RKO (cell line): ENCODE measurements around the gene MAN1A2.
"Not testable (repeated sequence)": the region's sequence is repeated elsewhere in the genome, so short reads cannot be mapped to it uniquely, and the experiment has no call there.

ENCODE experiments used
- DNase-seq: peaks from one replicate; pipeline ENCODE4 v3.0.0-alpha.2; 2016; ENCODE audit warnings: low spot score

MAN1A2 gene

DNA sequence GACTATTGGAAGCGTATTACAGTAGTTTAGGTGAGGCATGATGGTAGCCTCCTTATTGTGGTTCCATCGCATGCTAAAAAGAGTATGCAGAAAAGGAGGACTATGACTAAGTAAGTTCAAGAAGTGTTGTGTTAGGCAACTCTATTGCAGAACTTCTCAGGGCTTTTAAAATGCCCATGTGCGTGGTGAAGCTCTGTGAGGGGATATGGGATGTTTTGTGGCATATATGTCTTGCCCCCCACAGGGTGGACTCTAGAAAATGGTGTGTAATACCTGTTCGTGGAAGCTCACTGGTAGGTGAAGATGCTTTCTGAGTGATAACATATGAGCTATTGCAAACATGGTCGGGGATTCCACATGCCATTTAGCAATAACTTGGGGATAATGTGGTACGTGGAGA lies 31.7 kb downstream of the MAN1A2 start:
- DNase-seq, result no peak

- DNase-seq, result no peak
Measured at GRCh38 chr1:117401761-117402160, 34.5 kb downstream of the MAN1A2 start.

DNA sequence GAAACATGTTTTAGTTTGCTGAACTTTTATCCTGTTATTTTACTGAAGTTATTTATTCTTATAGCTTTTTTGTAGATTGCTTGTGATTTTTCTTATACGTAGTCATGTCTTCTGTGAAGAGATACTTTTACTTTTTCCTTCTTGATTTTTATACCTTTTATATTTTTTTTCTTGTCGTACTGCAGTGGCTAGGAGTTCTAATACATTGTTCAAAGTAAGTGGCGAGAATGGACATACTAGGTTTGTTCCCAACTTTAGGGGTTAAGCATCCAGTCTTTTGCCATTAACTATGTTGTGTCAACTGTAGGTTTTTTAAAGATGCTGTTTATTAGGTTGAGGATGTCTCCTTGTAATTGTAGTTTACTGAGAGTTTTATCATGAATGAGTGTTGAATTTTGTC lies 36.3 kb downstream of the MAN1A2 start:
- no peak for DNase-seq

GRCh38 chr1:117405042-117405441 lies 37.8 kb downstream of the MAN1A2 start:
- DNase-seq, result no peak

- DNase-seq, result no peak
Measured at GRCh38 chr1:117412472-117412871, 45.2 kb downstream of the MAN1A2 start.

GRCh38 chr1:117413412-117413811 lies 46.2 kb downstream of the MAN1A2 start:
- no peak for DNase-seq

GRCh38 chr1:117414943-117415342 lies 47.7 kb downstream of the MAN1A2 start:
- no peak for DNase-seq

DNA sequence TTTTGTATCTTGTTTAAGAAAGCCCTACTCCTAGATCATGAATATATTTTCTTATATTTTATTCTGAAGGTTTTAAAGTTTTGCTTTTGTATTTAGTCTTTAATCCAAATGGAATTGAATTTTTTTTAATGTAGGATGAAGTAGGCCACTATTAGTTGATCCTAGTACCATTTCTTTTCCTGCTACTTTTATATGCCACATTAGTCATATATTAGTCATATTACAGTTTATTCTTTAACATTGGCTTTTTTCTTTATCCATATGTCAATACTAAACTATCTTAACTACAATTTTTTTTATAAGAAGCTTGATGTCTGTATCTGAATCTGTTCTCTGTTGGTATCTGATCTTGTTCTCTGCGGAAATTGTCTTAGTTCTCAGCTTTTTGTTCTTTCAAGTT lies 48.8 kb downstream of the MAN1A2 start:
- no peak for DNase-seq

GRCh38 chr1:117416546-117417125 lies 49.4 kb downstream of the MAN1A2 start:
- no peak for DNase-seq

DNA sequence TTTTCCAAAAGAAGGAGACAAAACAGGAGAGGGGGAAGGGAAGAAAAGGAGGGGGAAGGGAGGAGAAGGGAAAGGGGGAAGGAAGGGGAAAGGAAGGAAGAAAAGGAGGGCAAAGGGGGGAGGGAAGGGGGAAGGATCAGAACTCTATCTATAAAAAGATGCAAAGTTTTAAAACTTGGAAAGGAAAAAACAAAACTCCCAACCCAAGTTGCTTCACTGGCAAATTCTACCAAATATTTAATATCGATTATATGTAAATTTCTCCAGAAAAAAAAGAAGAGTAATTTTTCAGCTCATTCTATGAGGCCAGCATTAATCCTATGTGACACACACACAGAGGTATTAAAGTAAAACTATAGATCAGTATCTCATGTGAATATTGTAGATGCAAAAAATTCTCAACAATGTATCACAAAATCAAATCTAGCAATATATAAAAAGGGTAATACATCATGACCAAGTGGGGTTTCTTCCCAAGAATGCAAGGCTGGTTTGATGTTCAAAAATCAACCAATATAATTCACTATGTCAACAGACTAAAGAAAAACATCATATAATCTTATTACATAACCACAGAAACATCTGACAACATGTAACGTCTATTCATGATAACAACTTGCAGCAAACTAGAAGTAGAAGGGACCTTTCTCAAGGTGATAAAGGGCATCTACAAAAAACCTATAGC lies 57.9 kb downstream of the MAN1A2 start:
- DNase-seq, result no peak

GRCh38 chr1:117427297-117427696 lies 60.0 kb downstream of the MAN1A2 start:
- DNase-seq, result no peak

GRCh38 chr1:117433943-117434342 lies 66.7 kb downstream of the MAN1A2 start:
- no peak for DNase-seq

GRCh38 chr1:117436513-117436912 lies 69.3 kb downstream of the MAN1A2 start:
- no peak for DNase-seq

- DNase-seq, result no peak
Measured at GRCh38 chr1:117447661-117448060, 80.4 kb downstream of the MAN1A2 start.

DNA sequence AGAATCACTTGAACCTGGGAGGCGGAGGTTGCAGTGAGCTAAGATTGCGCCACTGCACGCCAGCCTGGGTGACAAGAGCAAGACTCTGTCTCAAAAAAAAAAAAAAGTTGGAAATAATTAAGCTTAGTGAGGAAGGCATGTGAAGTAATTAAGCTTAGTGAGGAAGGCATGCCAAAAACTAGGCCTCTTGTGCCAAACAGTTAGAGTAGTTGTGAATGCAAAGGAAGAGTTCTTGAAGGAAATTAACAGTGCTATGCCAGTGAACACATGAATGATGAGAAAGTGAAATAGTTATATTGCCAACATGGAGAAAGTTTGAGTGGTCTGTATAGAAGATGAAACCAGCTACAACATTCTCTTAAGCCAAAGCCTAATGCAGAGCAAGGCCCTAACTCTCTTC lies 85.0 kb downstream of the MAN1A2 start:
- no peak for DNase-seq

GRCh38 chr1:117453958-117454357 lies 86.7 kb downstream of the MAN1A2 start:
- DNase-seq, result no peak

DNA sequence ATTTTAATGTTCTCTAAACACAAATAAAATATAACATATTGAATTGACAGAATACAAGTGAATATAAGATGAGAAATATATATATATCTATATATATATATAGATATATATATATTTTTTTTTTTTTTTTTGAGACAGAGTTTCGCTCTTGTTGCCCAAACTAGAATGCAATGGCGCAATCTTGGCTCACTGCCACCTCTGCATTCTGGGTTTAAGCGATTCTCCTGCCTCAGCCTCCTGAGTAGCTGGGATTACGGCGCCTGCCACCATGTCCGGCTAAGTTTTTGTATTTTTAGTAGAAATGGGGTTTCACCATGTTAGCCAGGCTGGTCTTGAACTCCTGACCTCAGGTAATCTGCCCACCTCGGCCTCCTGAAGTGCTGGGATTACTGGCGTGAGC lies 91.2 kb downstream of the MAN1A2 start:
- DNase-seq, result not testable (repeated sequence)

DNA sequence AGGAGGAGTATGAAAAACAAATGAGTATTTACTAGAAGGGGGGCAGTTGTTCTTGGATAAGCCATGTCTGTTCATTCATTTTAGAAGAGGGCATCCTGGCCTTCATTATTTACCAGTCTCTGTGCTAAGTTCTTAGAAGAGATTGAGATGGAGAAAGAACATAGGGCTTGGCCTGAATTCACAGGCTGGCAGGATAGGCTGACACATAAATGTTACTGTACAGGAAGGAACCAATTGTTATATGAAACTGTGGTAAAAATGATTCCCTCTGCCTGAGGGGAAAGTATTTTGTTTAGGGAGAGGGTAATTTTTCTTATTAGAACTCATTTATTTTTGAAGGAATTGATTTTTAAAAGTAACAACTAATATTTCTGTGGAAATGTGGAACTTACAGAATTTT lies 99.5 kb downstream of the MAN1A2 start:
- DNase-seq, result no peak

DNA sequence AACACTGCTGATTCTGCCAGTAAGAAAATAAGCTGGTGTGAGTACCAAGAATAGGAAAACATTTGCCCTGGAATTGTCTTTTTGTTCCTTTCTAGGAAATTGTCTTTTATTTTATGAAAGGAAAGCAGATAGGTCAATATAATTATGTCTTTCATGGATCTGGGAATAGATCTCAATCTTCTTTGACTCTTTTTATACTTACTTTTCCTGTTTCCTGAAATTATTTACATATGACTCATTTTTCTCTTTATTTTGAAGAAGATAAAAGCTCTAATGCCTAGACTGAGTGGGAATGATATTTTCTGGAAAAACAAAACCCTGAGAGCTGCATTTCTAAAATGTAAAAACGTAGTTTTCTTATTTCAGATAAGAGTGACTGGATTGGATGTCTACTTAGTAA lies 100.1 kb downstream of the MAN1A2 start:
- no peak for DNase-seq

DNA sequence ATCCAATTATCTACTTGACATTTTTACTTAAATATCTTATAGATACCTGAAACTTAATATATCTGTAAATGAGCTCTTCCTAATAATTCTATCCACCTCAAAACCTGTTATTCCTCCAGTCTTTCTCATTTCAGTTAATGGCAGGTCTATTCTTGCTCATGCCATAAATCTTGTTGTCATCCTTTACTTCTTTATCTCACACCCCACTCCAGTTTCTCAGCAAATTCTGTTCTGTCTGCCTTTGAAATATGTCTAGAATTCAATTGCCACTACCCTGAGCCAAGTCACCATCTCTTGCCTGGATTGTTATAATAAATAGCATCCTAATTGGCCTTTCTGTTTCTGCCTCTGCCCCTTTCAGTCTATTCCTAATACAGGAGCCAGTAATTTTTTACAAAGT lies 105.8 kb downstream of the MAN1A2 start:
- DNase-seq, result no peak

- not testable (repeated sequence) for DNase-seq
Measured at GRCh38 chr1:117475495-117475894, 108.2 kb downstream of the MAN1A2 start.

DNA sequence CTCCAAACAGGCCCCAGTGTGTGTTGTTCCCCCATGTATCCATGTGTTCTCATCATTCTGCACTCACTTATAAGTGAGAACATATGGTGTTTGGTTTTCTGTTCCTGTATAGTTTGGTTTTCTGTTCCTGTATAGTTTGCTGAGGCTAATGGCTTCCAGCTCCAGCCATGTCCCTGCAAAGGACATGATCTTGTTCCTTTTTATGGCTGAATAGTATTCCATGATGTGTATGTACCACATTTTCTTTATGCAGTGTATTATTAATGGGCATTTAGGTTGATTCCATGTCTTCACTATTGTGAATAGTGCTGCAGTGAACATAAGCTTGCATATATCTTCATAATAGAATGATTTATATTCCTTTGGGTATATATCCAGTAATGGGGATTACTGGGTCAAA lies 111.8 kb downstream of the MAN1A2 start:
- no peak for DNase-seq

GRCh38 chr1:117481410-117481809 lies 114.2 kb downstream of the MAN1A2 start:
- no peak for DNase-seq

GRCh38 chr1:117493906-117494305 lies 126.7 kb downstream of the MAN1A2 start:
- DNase-seq, result no peak
